Measurements from ENCODE around the gene OR6C2.
"Not testable (repeated sequence)": the region's sequence is repeated elsewhere in the genome, so short reads cannot be mapped to it uniquely, and the experiment has no call there.

The OR6C2 gene
- 0 reads per million in 2 donors for total RNA-seq

DNA sequence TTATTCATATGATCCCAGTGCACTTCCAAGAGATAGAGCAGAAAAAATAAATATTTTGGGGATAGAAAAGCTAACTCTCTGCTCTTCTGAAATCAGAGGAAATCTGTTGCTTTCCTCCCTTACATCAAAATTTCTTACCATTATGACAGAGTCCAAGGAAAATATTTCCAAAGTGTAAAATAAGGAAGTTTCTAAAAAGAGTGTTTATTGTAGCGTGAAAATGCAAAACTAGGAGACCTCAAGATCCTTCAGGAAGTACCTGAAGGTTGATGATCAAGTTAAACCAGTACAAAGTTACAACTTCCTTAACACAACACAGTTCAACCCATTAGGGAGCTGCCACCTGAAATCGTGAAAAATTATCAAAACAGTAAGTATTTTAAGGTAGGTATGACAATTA lies at the start of gene OR6C2:
OR6C2 (plus strand) TSS at position 301 of the 400 bp plus-strand sequence. CDS start 8,138 bp downstream, outside the sequence.
- no peak for DNase-seq

- no peak for DNase-seq
Measured at GRCh38 chr12:55396326-55396725, 47.5 kb upstream of the OR6C2 start.

DNA sequence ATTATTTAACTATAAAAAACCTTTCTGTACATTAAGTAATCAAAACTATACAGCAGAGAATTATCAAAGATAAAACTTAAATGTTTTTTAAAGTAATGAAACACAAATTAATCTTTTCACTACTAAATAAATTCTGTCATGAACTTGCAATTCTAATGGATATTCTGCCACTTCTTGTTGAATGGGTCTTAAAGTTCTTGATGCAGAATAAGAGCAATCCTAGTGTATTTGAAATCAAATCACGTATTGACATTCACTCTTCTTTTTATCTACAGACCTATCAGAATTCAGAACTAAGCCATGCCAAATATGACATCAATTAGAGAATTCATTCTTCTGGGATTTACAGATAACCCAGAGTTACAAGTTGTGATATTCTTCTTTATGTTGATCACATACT lies 43.6 kb upstream of the OR6C2 start, which contains the start of gene OR6C65:
OR6C65 (plus strand) TSS at position 301 of the 400 bp plus-strand sequence; CDS start at position 301, 0 bp downstream.
- DNase-seq = no peak

- no peak for DNase-seq
Measured at GRCh38 chr12:55407866-55408265, 36.0 kb upstream of the OR6C2 start.

DNA sequence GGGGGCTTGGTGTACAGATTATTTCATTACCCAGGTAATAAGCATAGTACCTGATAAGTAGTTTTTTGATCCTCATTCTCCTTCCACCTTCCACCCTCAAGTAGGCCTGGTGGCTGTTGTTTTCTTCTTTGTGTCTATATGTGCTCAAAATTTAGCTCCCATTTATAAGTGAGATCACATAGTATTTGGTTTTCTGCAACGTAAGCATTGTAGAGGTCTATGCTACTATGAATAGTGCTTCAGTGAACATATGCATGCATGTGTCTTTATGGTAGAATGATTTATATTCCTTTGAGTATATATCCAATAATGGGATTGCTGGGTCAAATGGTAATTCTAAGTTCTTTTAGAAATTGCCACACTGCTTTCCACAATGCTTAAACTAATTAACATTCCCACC lies 34.7 kb upstream of the OR6C2 start:
- DNase-seq = not testable (repeated sequence)

- not testable (repeated sequence) for DNase-seq
Measured at GRCh38 chr12:55412138-55412537, 31.7 kb upstream of the OR6C2 start.

DNA sequence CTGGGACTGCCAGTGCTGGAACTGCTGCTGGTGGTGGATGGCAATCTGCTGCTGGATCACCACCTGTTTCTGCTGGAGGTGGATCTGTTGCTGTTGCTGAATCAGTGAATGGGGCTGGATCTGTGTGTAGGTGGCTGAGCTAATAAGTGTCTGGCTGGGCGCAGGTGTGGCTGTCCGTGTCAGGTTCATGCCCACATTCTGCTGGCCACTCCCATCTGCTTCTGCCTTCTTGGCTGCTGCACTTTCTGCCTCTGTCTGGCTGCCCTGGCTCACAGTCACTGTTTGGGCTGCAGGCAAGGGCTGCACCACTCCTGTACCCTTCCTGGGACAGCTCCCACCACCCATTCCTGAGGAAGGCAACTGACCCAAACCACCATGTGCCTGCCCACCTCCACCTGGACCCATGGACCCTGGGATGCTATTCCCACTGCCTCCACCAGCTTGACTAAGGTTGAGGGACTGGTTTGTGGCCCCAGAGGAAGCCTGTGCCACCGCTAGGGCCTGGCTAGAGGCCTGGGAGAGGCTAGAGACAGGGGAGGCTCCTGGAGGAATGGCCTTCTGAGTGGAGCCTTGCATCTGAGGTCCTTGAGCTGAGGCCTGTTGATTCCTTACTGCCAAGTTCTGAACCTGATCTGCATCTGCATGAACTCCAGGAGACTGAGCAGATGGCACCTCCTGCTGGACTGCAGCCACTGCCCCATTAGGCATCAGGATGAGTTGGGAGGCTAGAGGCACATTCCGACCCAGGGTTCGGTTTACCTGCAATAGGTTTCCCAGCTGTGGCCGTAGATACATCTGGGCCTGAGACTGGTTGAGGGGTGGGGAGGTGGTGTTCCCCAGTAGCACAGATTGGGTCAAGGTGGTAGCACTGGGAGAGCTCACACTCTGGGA lies 30.1 kb upstream of the OR6C2 start:
- DNase-seq = not testable (repeated sequence)

DNA sequence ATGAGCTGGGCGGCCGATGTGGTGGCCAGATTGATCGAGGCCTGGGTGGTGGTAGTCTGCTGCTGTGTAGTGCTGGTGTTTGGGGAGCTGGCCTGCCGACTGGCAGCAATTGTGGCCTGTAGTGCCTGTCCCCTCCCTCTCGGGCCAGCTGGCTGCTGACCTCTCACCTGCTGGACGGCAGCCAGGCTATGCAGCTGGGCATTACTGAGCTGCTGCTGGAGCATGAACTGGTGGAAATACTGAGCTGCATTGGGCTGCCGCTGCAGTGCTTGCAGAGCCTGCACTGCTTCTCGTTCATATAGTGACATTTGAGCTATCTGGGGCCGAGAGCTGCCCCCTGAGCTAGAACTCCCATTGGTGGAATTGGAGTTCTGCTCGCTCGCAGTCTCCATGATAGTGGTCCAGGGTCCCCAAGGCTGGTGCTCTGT lies 29.5 kb upstream of the OR6C2 start:
- DNase-seq = not testable (repeated sequence)

- DNase-seq = not testable (repeated sequence)
Measured at GRCh38 chr12:55414889-55415288, 29.0 kb upstream of the OR6C2 start.

GRCh38 chr12:55416961-55417360 lies 26.9 kb upstream of the OR6C2 start:
- no peak for DNase-seq

DNA sequence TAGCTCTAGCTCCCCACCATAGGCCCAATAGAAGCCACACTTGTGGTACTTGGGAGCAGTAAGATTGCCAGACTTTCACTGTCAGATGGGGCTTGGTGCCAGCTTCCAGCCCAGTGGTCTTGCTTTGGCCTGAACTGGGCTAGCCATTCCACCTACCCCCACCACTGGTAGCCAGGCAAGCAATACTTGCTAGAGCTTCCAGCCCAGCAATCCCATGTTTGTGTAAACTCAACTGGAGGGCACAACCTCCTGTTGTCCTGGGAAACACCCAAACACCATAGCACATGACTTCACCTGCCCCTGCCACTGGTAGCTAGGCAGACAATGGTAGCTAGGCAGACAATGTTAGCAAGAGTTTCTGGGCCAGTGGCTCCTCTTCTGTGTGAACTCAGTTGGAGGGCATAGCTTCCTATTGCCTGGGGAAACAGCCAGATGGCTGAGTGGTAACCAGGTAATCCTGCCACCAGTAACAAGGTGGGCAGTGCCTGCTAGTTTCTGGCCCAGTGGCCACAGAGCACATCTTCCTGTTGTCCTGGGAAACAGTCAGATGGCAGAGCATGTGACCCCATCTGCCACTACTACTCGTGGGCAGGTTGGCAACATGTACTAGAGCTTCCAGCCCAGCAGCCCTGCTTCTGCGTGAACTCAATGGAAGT lies 23.4 kb upstream of the OR6C2 start:
- DNase-seq = no peak

DNA sequence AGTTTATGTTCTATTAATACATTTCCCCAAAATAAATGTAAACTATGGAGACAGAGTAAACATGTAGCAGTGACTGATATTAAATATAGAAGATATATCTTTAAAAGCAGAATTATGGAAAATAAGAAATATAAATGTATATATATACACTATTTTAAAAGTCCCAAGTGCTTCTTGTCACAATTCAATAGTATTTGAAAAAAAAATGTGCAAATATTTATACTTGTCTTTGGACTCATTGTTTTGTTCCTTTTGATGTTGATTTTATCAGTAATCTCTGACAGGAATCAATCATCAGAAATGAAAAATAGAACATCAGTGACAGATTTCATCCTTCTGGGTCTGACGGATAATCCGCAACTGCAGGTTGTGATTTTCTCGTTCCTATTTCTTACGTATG lies 17.9 kb upstream of the OR6C2 start, which contains the start of gene OR6C76:
OR6C76 (plus strand) TSS at position 301 of the 400 bp plus-strand sequence; CDS start at position 301, 0 bp downstream.
- DNase-seq = no peak

GRCh38 chr12:55428331-55429243 lies 15.3 kb upstream of the OR6C2 start:
- DNase-seq = no peak

DNA sequence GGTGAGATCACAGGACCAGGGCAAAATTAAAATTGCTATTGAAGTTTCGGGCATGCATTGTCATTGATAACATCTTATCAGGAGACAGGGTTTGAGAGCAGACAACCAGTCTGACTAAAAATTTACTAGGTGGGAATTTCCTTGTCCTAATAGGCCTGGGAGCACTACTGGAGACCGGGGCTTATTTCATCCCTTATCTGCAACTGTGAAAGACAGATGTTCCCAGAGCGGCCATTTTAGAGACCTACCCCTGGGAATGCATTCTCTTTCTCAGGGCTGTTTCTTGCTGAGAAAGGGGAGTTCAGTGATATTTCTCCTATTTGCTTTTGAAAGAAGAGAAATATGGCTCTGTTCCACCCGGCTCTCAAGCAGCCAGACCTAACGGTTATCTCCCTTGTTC lies 2.6 kb upstream of the OR6C2 start:
- not testable (repeated sequence) for DNase-seq

DNA sequence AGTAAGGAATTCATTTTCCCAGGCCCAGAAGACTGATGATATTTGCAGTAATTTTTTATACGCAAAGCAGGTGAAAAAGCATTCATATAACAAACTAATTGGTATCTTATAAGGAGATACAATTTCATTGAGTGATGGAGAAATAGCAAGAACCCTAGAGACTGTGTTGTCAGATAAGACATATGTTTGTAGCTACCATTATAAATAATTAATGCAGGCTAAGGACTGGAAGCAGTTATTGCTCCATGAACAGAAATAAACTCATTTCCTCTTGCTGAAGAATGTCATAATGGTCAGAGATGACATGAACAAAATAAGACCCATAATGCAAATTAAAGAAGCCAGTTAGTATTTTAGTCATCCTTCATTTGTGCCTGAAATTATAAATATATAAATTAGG lies 1.5 kb downstream of the OR6C2 start:
- DNase-seq = no peak

DNA sequence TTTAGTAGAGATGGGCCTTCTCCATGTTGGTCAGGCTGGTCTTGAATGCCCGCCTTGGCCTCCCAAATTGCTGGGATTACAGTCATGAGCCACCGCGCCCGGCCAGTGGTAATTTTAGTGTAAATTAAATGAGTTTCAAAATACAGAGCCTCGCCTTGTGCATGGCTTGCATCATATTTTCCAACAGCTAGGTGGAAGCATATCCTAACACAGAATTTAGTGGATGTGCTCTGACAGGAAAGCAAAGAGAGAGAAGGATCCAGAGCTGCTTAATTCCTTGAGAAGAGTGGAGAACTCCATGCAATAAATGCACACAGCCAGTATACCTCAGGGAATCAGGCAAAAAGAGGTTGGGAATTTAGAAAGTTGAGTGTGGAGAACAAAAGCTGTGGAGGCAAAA lies 2.5 kb downstream of the OR6C2 start:
- no peak for DNase-seq

- no peak for DNase-seq
Measured at GRCh38 chr12:55448825-55449224, 4.9 kb downstream of the OR6C2 start.

DNA sequence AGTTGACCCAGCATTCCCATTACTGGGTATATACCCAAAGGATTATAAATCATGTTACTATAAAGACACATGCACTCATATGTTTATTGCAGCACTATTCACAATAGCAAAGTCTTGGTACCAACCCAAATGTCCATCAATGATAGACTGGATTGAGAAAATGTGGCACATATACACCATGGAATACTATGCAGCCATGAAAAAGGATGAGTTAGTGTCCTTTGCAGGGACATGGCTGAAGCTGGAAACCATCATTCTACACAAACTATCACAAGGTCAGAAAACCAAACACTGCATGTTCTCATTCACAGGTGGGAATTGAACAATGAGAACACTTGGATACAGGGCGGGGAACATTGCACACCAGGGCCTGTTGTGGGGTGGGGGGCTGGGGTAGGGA lies 21.1 kb downstream of the OR6C2 start:
- not testable (repeated sequence) for DNase-seq

GRCh38 chr12:55467836-55468235 lies 24.0 kb downstream of the OR6C2 start:
- no peak for DNase-seq

- no peak for DNase-seq
Measured at GRCh38 chr12:55469291-55469690, 25.4 kb downstream of the OR6C2 start.

- DNase-seq = no peak
Measured at GRCh38 chr12:55470088-55470829, 26.4 kb downstream of the OR6C2 start, which contains the start of gene OR6C70. TSS of gene OR6C70 (minus strand) at chr12:55470138. CDS start at chr12:55470138, 0 bp downstream.

DNA sequence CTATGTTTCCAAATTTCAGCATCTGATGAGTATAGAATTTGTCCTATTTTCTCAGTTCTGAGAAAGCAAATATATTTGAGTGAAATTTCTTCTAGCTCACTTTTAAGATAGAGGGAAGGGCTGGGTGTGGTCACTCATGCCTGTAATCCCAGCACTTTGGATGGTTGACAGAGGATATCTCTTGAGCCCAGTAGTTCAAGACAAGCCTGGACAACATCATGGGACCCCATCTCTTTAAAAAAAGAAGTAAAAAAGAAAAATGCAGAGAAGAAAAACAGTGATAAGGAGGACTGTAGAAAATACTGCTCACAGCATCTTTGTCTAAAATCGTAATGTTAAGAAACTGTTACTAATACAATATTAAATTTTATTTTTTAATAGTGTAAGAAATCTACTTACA lies 28.4 kb downstream of the OR6C2 start:
- no peak for DNase-seq
